Esophagus mucosa (tissue), 1 donor: ENCODE results near the gene IFI6. TPM values are rescaled to one million over a fixed set of nuclear protein-coding genes. Genes with fewer than 3 reads are reported as not detected.
"Not testable (repeated sequence)": the region's sequence is repeated elsewhere in the genome, so short reads cannot be mapped to it uniquely, and the experiment has no call there.

Experiments used
- ATAC-seq: fragments of 200-7000 bp; cut with Tn5 transposase; one replicate; pipeline ENCODE4 v1.9.1; 2020
- total RNA-seq: library from RNA; stranded (reverse); gene quantifications from one replicate; pipeline ENCODE4 v1.2.4, GENCODE V29; 2023
- donor health status: DM: yes; HTN: yes; CAD: no.

The IFI6 gene
- total RNA-seq, 1 donor from 2014 or later, result 20.5 TPM

- no peak for ATAC-seq
These were observed 22.7 kb downstream of the IFI6 start for GRCh38 chr1:27649306-27649635.

DNA sequence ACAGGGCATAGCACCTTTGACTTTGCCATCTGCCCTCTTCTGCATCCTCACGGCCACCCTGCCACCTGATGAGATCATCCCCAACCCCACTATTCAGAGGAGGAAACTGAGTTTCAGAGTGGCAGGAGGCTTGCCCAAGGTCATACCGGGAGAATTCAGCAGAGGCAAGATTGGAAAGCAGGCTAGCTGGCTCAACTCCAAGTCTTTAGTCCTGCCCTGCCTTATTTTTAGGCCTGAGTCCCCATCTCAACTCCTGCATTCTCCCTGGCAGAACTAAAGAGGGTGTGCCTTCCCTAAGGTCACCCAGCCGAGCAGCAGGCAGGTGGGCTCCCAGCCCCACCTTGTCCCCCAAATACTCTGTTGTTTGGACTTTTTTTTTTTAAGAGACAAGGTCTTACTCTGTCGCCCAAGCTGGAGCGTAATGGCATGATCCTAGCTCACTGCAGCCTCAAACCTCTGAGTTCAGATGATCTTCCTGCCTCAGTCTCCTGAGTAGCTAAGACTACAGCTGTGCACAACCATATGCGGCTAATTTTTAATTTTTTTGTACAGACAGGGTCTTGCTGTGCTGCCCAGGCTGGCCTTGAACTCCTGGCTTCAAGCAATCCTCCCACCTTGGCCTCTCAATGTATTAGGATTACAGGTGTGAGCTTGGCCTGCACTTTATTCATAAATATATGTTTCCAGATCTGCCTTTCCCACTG, 23.2 kb downstream of the IFI6 start:
- no peak for ATAC-seq

GRCh38 chr1:27647328-27647727, 24.7 kb downstream of the IFI6 start:
- ATAC-seq, result no peak

- peak; percentile 68 for ATAC-seq
These were observed 25.3 kb downstream of the IFI6 start for GRCh38 chr1:27646676-27647075.

DNA sequence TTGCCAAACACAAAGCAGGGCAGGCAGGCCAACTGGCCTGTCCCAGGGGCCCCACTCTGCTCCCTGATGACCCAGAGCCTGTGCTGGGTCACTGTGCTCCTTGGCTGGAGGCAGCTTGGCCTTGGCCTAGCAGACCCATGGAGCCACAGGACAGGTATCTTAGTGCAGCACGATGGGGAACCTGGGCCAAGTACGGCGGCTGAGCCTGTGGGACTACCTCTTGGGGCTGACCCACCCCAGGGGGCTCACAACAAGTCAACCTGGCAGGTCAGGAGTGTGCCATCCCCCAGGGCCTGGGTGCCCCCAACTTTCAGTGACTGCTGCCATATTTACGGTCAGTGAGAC, 26.9 kb downstream of the IFI6 start:
- no peak for ATAC-seq

DNA sequence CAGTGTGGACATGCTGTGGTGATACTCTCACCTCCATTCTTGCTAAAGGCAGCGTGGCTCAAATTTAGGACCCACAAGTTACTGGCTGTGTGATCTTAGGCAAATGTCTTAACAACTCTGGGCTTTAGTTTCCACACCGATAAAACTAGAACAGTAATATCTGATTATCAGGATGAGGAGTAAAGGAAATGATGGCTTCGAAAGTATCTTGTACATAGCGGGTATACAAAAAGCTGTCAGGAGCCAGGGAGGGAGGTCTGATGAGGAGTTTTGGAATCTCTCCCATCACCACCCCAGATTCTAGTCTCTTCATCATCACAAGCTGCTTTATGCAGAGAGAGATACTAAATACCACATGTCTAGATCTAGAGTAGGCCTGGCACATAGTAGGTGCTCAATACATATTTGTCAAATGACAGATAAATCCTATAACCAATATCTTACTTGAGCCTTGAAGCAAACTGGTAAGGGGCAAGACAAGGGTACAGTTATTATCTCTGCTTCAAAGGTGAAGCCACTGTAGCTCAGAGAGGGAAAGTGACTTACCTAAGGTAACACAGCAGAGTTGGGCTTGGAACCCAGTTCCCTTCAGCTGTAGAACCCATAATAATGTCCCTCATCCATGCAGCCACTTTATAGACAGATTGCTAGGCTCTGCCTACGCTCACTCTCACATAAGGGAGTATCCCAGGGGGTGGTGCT, 27.5 kb downstream of the IFI6 start:
- ATAC-seq, result no peak

DNA sequence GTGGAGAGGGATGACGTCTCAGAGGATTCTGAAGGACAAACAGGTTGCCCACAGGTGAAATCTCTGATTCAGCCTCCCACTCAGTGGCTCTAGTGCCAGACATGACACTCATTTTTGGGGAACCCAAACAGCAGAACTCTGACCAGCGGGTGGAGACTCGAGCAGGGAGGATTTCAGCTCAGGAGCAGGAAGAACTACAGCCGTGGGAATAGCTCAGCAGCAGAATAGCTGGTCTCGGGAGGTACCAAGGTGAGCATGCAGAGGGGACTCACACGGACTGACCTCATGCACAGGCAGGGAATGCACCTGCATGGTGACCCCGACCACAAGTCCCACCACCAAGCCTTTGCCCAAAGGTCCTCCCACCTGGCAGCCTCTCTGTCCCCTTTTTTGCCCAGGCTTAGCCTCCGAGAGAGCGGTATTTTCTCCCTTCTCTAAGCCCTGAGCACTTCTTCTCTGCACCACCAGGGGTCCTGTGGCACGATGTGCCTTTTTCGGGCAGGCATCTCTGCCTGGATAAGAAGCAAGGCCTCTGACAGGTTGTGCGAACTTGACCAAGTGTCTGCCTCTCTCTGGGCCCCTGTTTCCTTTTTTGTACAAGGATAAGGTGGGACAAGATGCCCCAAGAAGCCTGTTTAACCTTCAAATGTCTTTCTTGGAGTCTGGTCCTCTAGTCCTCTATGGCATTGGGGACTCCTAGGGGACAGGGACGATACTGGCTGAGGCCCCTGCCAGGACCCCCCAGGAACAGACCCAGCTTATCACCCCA, 28.2 kb downstream of the IFI6 start:
- ATAC-seq, result peak; percentile 64

DNA sequence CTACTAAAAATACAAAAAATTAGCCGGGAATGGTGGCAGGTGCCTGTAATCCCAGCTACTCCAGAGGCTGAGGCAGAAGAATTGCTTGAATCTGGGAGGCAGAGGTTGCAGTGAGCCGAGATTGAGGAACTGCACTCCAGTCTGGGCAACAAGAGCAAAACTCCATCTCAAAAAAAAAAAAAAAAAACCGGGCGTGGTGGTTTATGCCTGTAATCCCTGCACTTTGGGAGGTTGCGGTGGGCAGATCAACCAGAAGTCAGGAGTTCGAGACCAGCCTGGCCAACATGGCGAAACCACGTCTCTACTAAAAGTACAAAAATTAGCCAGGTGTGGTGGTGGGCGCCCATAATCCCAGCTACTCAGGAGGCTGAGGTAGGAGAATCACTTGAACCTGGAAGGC, 31.5 kb downstream of the IFI6 start:
- ATAC-seq, result not testable (repeated sequence)

- no peak for ATAC-seq
These were observed 33.2 kb downstream of the IFI6 start for GRCh38 chr1:27638805-27639204.

GRCh38 chr1:27638047-27638734, 33.8 kb downstream of the IFI6 start:
- ATAC-seq, result no peak

DNA sequence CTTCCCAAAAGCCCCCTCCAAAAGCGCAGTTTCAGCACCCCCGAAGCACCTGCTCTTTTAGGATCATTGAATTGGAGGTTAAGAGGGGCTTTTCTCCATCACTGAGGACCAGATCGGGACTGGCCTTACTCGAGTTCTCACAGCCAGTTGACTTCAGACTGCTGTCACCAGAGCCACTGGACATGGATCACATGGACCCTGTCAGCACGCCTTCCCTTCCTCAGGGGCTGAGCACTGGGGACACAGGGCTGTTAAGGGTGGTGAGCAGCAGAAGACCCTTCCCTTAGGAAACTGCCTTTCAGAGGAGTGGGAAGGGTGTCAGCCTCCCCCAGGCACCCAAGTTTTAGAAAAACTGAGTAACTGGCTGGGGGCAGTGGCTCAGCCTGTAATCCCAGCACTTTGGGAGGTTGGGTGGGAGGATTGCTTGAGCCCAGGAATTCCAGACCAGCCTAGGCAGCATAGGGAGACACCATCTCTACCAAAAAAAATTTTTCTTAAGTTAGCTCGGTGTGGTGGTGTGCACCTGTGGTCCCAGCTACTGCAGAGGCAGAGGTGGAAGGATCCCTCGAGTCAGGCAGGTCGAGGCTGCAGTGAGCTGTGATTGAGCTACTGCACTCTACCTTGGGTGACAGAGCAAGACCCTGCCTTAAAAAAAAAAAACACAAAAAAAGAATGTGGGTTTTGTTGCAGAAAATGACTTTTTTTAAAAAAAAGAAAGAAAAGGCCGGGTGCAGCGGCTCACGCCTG, 36.4 kb downstream of the IFI6 start:
- ATAC-seq, result no peak

- no peak for ATAC-seq
These were observed 37.0 kb downstream of the IFI6 start, which contains the start of gene FGR for GRCh38 chr1:27634985-27635367. Gene FGR (minus strand): TSS chr1:27635185. CDS start chr1:27623916, 11,269 bp downstream.

- peak; percentile 39 for ATAC-seq
These were observed 37.6 kb downstream of the IFI6 start for GRCh38 chr1:27634177-27634984.

DNA sequence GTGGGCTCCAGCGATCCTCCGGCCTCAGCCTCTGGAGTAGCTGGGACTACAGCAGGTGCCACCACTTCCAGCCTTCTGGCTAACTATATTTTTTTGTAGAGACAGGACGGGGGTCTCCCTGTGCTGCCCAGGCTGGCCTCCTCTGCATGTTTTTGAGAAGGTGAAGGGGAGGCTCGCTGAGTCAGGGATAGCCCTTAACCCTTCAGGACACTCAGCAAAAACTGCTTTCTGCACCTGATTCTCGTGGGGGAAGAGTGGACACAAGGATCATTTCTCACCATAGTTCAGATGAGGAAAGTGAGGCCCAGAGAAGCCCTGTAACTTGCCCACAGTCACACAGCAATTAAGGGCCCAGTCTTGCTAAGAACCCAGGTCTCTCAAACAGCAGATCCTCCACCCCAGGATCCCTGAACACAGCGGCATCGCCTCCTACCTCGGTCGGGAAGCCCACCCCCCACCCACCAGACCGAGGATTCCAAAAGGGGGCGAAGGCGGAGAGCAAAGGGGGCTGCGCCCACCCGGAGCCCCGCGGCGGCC, 38.3 kb downstream of the IFI6 start:
- ATAC-seq, result no peak

DNA sequence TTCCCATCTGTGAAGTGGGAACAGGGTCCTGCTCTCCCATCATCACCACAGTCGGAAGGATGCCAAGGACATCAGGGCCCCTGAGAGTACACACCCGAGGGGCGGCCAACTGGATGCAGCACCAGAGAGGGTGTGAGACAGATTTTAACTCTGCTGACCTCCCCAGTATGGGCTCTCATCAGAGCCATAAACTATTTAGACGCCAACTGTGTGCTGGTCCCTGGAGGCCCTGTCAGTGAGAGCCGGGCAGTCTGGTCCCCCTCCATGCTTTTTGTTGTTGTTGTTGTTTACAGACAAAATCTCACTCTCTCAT, 38.7 kb downstream of the IFI6 start:
- no peak for ATAC-seq

GRCh38 chr1:27632387-27633297, 39.4 kb downstream of the IFI6 start:
- ATAC-seq, result peak; percentile 18

- ATAC-seq, result peak; percentile 40
These were observed 41.0 kb downstream of the IFI6 start for GRCh38 chr1:27630859-27631491.

- ATAC-seq, result no peak
These were observed 43.3 kb downstream of the IFI6 start for GRCh38 chr1:27628712-27629111.

DNA sequence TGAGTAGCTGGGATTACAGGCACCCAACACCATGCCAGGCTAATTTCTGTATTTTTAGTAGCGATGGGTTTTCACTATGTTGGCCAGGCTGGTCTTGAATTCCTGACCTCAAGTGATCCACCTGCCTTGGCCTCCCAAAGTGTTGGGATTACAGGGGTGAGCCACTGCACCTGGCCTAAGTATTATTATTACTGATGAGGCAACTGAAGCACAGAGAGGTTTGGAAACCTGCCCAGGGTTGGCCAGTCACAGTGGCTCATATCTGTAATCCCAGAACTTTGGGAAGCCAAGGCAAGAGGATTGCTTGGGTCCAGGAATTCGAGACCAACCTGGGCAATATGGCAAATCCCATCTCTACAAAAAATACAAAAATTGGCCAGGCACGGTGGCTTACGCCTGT, 44.3 kb downstream of the IFI6 start:
- ATAC-seq, result not testable (repeated sequence)

DNA sequence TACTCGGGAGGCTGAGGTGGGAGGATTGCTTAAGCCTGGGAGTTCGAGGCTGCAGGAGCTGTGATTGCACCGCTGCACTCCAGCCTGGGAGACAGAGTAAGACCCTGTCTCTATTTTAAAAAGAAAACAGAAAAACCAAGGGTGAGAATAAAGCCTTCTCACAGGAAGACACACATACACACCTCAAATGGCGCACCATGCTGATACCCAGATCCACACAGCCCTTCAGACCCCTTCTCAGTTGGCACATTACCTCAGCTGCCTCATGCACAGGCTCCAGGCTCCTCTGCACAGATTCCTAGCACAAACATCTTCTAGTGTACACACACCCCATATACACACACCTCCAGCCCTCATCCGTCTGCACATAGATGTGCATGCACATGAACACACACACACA, 44.9 kb downstream of the IFI6 start:
- ATAC-seq, result no peak
